ENCODE measurements around the gene SLC16A13. TPM values are rescaled to one million over a fixed set of nuclear protein-coding genes. Genes with fewer than 3 reads are reported as not detected.
"Not testable (repeated sequence)": the region's sequence is repeated elsewhere in the genome, so short reads cannot be mapped to it uniquely, and the experiment has no call there.

SLC16A13 gene
- total and polyA plus RNA-seq, 11 donors, result 0.83 to 2.1 (median 1.0) TPM

DNA sequence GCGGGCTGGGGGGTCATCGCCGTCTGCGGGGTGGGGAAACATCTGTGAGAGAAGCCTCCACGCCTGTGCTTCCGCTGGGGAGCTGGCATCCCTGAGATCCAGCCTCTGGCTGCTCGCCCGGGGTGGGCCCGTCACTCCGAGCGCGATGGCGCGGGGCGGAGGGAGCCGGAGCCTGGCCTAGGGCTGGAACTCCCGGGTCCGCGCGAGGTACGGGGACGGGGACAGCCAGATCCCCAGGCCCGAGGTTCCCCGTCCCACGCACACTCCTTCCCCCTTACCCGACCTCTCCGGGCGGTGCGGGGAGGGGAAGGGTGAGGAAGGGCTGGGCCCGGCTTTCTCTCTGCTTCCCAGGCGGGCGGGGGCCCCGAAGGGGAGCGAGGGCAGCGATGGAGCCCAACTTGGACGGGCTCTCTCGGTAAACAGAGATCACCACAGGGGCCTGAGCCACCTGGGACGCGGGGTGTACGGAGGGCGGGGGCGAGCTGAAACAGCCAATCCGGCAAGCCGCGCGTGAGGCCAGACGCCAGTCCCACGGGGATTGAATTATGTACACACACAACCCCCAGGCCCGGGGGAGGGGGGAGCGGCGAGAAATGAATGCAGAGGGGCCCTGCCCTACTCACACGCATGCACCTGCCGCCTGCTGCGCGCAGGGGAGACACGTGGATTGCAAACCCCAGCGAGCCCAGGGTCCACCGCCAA lies 7.8 kb downstream of the SLC16A13 start, which contains the start of gene SLC16A11:
SLC16A11 (minus strand) TSS at position 596 of the 702 bp plus-strand sequence; CDS start at position 17, 579 bp downstream.
- 2 to 4% (median 3%) methylated on average over 17 to 58 of the region's 58 CpGs for WGBS, 4 donors
- peak in 3 of 4 donors; percentile 37 to 43 (median 40) for ATAC-seq
- no peak for TF ChIP-seq POLR2A (IDR thresholded peaks at IDR 0.05)
- TF ChIP-seq, protein P1, sequence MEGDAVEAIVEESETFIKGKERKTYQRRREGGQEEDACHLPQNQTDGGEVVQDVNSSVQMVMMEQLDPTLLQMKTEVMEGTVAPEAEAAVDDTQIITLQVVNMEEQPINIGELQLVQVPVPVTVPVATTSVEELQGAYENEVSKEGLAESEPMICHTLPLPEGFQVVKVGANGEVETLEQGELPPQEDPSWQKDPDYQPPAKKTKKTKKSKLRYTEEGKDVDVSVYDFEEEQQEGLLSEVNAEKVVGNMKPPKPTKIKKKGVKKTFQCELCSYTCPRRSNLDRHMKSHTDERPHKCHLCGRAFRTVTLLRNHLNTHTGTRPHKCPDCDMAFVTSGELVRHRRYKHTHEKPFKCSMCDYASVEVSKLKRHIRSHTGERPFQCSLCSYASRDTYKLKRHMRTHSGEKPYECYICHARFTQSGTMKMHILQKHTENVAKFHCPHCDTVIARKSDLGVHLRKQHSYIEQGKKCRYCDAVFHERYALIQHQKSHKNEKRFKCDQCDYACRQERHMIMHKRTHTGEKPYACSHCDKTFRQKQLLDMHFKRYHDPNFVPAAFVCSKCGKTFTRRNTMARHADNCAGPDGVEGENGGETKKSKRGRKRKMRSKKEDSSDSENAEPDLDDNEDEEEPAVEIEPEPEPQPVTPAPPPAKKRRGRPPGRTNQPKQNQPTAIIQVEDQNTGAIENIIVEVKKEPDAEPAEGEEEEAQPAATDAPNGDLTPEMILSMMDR (IDR thresholded peaks at IDR 0.05), result no peak
- intact Hi-C loops (cut with DNase I), result loop anchor here in 2 of 10 donors (2.0 to 10.0 kb wide), 2 partner anchors 93 to 251 kb away; partner anchors contain the start of gene YBX2 (in 1 of the 2)
- Histone ChIP-seq H3K4me1 (peaks cover 0 to 41% (median 28%) of the 10 kb centered on the region in 12 donors), H3K27me3 (peaks cover 0 to 43% (median 21%) of the 10 kb centered on the region in 9 donors), H3K27ac (peak within 1 kb of the TSS in 11 of 12 donors; percentile 7 to 69 (median 45)), H3K4me3 (peak within 1 kb of the TSS; percentile 27 to 62 (median 54)), H3K36me3 (no peaks in the 10 kb centered on the region), H3K9me3 (no peaks in the 10 kb centered on the region)
- peak in 4 of 5 donors; percentile 41 to 79 (median 58) for DNase-seq

- Histone ChIP-seq H3K36me3 (no peaks in the 10 kb centered on the region), H3K4me1 (peaks cover 0 to 41% (median 28%) of the 10 kb centered on the region in 12 donors), H3K4me3 (peak overlapping the region in 5 of 12 donors; percentile 12 to 46 (median 27)), H3K9me3 (no peaks in the 10 kb centered on the region), H3K27me3 (peaks cover 0 to 43% (median 21%) of the 10 kb centered on the region in 9 donors), H3K27ac (no peak overlapping the region)
- ATAC-seq (peak in 2 of 4 donors; percentile 31 to 48), DNase-seq (no peak)
- TF ChIP-seq POLR2A (IDR thresholded peaks at IDR 0.05), result no peak
- TF ChIP-seq, protein P1 (IDR thresholded peaks at IDR 0.05), result peak; percentile 65 to 89 (median 80)
- intact Hi-C loops (cut with DNase I), result loop anchor here in 7 of 10 donors (1.0 to 10.0 kb wide), 5 partner anchors 91 to 257 kb away; partner anchors contain the start of gene YBX2 (in 1 of the 7)
- 26 to 40% (median 31%) methylated on average over 5 of the region's 5 CpGs for WGBS, 4 donors
Measured at GRCh38 chr17:7045492-7046126, 9.8 kb downstream of the SLC16A13 start.

DNA sequence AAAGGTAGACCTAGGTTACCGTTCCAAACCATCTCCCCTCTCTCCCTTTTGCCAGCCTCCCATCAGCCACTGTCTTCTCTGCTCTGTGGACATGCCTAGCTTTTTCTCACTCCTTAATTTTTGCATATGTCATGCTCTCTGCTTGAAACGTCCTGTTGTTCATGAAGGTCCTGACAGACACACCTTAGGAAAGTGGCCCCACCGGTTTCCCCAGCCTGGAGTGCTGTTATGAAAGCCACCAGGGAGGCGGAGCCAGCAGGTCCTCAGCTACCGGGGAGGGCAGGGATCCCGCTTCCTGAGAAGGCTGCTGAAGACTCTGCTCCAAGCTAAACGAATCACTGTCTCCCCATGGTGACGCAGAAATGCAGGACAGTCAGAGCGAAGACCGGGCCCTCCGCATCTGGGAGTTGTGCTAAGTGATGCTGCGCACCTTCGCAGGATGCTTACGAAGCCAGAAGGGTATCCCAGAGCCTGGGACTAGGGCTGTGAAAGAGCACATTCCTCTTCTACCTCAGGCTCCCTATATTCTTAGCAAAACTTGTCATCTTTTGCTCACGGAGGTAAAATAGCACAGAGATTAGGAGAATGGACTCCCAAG lies 10.4 kb downstream of the SLC16A13 start:
- Histone ChIP-seq H3K4me3 (peak overlapping the region in 9 of 12 donors; percentile 22 to 46 (median 26)), H3K27me3 (peaks cover 0 to 43% (median 21%) of the 10 kb centered on the region in 9 donors), H3K27ac (peak overlapping the region in 2 of 12 donors; percentile 24 to 68), H3K36me3 (no peaks in the 10 kb centered on the region), H3K9me3 (no peaks in the 10 kb centered on the region), H3K4me1 (peaks cover 0 to 41% (median 28%) of the 10 kb centered on the region in 12 donors)
- ATAC-seq (peak in 1 of 4 donors; percentile 3), DNase-seq (no peak)
- no peak for TF ChIP-seq POLR2A (IDR thresholded peaks at IDR 0.05)
- TF ChIP-seq, protein P1 (IDR thresholded peaks at IDR 0.05), result peak in 2 of 12 donors; percentile 5 to 9
- WGBS, 4 donors, result 17 to 27% (median 23%) methylated on average over 15 of the region's 15 CpGs
- intact Hi-C loops (cut with DNase I), result loop anchor here in 4 of 10 donors (2.0 to 10.0 kb wide), 4 partner anchors 91 to 256 kb away; partner anchors contain the start of gene YBX2 (in 1 of the 4)

DNA sequence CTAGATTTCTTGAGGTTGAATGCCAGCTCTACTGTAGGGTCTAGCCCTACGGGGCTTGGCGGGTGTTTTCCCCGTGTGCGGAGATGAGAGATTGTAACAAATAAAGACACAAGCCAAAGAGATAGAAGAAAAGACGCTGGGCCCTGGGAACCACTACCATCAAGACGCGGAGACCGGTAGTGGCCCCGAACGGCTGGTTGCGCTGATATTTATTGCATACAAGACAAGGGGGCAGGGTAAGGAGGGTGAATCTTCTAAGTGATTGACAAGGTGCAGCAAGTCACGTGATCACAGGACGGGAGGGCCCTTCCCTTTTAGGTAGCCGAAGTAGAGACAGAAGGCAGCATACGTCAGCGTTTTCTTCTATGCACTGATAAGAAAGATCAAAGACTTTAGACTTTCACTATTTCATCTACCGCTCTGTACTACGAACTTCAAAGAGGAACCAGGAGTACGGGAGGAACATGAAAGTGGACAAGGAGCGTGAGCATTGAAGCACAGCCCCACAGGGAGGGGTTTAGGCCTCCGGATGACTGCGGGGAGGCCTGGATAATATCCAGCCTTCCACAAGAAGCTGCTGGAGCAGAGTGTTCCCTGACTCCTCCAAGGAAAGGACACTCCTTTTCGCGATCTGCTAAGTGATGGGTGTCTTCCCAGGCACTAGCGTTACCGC lies 11.0 kb downstream of the SLC16A13 start:
- Histone ChIP-seq H3K27me3 (peaks cover 0 to 43% (median 21%) of the 10 kb centered on the region in 9 donors), H3K27ac (peak overlapping the region in 3 of 12 donors; percentile 28 to 68 (median 58)), H3K4me3 (peak overlapping the region in 9 of 12 donors; percentile 22 to 46 (median 26)), H3K4me1 (peaks cover 0 to 40% (median 28%) of the 10 kb centered on the region in 12 donors)
- H3K36me3 ChIP-seq, DNase-seq, H3K9me3 ChIP-seq, ATAC-seq: not testable (repeated sequence)
- intact Hi-C loops (cut with DNase I), result loop anchor here in 4 of 10 donors (1.0 to 10.0 kb wide), 5 partner anchors 90 to 255 kb away; partner anchors contain the start of gene YBX2 (in 1 of the 4)
- WGBS, 4 donors, result 13 to 23% (median 18%) methylated on average over 26 of the region's 26 CpGs

Data from heart left ventricle (tissue), 16 donors.